C4-2B (cell line): Measurements from ENCODE around the gene BMAL1.

ENCODE experiments used
- ZFX ChIP-seq: fragments of 450-650 bp; IDR thresholded peaks from 2 replicates; pipeline ENCODE4 v1.6.1; 2017
- TF ChIP-seq, protein P1 (sequence below): fragments of 450-650 bp; conservative IDR thresholded peaks from 2 replicates; pipeline ENCODE4 v1.5.1; 2017; ENCODE audit warnings: mild to moderate bottlenecking

DNA sequence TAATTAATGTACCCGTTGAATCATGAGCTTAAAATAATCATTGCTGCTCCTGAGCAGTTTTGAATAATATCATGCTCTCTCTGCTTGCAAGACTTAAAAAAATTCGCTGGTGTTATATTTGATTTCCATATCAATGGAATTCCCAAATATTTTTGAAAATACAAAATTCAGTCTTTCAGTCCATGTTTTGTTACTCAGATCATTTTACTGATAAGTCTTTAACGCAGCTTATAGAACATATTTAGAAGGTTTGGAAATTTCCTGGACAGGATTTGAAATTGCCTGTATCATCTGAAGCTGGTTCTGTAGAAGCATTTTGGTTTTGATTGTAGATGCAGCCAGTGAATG, 1.9 kb downstream of the BMAL1 start:
- TF ChIP-seq, protein P1, sequence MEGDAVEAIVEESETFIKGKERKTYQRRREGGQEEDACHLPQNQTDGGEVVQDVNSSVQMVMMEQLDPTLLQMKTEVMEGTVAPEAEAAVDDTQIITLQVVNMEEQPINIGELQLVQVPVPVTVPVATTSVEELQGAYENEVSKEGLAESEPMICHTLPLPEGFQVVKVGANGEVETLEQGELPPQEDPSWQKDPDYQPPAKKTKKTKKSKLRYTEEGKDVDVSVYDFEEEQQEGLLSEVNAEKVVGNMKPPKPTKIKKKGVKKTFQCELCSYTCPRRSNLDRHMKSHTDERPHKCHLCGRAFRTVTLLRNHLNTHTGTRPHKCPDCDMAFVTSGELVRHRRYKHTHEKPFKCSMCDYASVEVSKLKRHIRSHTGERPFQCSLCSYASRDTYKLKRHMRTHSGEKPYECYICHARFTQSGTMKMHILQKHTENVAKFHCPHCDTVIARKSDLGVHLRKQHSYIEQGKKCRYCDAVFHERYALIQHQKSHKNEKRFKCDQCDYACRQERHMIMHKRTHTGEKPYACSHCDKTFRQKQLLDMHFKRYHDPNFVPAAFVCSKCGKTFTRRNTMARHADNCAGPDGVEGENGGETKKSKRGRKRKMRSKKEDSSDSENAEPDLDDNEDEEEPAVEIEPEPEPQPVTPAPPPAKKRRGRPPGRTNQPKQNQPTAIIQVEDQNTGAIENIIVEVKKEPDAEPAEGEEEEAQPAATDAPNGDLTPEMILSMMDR: no peak
- no peak for TF ChIP-seq ZFX
